KOPT-K1 (cell line): ENCODE measurements around the gene DNM2.
"Not testable (repeated sequence)": the region's sequence is repeated elsewhere in the genome, so short reads cannot be mapped to it uniquely, and the experiment has no call there.

Source experiments
- H3K27ac ChIP-seq: fragments of 200-600 bp; sonication (generic); 2 replicates; pipeline ENCODE4 v1.5.1; 2016; ENCODE audit warnings: antibody characterized with exemption, mild to moderate bottlenecking, low read depth, low read length; ENCODE audit not compliant: poor library complexity, severe bottlenecking
- H3K36me3 ChIP-seq: fragments of 200-600 bp; sonication (generic); 2 replicates; pipeline ENCODE4 v1.5.1; 2017; ENCODE audit warnings: antibody characterized with exemption, mild to moderate bottlenecking, low read length, moderate library complexity; ENCODE audit not compliant: insufficient read depth
- H3K9me3 ChIP-seq: fragments of 200-600 bp; sonication (generic); 2 replicates; pipeline ENCODE4 v1.5.1; 2017; ENCODE audit warnings: antibody characterized with exemption, low read length, mild to moderate bottlenecking; ENCODE audit not compliant: insufficient read depth, poor library complexity, severe bottlenecking

DNM2 gene

DNA sequence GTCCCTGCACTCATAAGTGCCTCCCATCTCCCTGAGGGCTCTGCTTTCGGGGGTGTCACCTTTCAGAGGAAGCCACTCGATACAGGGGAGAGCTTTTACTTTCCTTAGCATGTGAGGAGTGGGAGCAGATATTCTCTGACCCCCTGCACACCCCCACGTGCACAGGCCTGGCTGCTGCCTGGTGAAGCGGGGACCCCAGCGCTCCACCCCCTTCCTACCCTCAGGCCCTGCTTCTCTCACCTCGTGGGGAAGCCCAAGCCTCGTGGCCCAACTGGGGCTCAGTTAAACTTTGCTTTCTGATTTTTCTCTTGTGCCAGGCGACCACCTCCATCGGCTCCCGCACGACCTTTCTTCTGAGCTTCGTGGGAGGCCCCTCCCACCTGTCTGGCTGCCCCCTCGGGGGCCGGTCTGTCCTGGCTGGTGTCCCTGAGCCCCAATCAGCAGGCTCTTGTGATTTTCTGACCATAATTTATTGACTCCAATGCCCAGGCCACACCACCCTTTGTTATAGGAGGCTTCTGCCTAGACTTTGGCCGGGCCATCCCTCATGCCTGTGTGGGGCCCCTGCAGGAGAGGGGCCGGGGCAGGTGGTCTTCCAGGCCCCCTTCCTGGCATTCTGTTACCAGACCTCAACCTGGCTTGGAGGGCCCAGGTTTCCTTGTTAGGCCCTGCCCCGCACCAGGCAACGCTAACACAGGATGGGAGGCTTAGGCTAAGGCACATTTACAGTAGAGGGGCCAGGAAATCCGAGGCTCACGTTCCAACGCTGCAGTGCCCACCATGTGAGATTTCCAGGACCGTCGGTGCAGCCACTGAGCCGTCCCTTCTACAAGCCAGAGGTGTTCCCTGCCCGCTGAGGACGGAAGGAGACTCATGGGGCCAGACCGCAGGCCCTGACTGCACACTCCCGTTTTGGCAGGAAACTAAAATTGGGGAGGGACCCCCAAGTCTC is 114.4 kb downstream of the DNM2 start:
- H3K36me3 ChIP-seq = peaks cover 69% of the 10 kb centered on the region
- no peak overlapping the region for H3K27ac ChIP-seq
- peaks cover 8% of the 10 kb centered on the region for H3K9me3 ChIP-seq

DNA sequence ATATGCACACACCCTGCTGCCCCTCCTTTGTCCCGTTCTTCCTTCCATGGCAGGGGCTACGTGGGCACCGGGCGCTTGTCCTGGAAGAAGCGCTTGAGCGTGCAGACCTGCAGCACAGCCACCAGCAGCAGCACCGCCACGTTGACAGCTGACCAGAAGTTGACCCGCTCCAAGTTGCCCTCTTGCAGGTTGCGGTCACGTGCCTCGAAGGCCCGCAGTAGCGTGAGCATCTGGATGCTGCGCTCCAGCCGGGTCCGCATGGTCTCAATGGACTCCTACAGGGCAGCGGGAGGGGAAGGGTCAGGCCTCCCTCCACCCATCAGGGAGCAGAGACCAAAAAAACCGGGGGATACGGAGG is 115.0 kb downstream of the DNM2 start:
- Histone ChIP-seq H3K36me3 (peaks cover 63% of the 10 kb centered on the region), H3K9me3 (peaks cover 8% of the 10 kb centered on the region), H3K27ac (no peak overlapping the region)

DNA sequence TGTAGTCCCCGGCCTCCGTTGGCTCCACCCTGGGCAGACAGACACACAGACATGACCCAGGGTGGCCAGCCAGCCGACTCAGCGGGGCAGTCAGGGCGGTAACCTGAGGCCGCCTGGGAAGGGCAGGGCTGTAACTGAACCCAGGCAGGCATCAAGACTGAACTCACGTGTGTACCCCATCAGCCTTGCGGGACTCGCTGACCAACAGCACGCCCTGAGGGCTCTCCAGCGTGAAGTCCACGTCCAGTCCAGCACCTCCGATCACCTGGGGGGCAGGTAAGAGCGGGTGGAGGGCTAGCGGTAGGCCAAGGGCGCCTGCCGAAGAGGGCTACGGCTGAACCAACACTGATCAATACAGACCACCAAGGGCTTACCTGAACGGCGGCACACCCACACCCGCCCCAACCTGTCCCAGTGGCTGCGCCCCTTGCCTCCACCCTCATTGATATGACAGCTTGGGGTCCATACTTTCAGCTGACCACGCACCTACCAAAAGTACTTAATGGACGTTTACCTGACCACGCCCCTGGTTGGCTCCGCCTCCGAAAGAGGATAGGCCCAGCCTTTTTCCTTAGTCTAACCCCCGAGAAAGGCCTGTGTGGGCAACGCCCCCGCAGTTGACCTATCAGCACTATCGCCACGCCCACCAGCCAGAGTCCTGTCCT is 117.3 kb downstream of the DNM2 start:
- Histone ChIP-seq H3K36me3 (peaks cover 43% of the 10 kb centered on the region), H3K27ac (peak overlapping the region; percentile 95)

DNA sequence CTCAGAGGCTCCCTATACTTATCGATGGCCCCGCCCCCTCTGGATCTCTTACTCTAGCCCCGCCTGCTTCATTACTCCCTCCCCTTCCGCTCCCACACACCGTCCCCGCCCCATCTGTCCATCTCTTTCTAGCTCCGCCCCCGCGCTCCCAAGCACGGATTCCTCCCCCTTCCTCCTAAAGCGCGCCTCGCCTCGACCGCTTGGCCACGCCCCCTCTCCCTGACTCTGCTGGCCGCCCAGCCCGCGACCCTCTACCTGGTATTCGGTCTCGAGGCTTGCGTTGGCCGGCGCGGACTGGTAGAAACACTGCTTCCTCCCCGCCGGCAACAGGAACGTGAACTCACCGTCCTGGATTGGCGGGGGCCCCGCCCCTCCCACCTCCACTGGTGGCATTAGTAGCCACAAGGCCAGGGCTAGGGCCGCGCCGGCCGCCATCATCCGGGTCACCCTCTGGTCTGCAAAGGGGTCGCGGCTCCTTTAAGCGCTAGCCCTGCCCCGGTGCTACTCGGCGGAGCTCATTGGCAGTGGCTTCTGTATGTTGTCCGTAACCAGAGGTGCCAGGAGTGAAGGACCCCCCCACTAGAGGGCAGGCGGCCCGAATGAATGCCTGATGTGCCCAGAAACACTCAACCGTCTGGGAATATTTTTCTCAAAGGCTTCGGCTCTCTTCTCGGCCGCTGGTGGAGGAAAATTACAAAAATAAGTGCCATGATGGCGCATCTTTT is 118.0 kb downstream of the DNM2 start, which contains the start of gene TMED1:
Gene TMED1, minus strand, starts transcription at position 459 of the 725 bp plus-strand sequence. Its CDS starts 21 bp downstream, at position 438.
- peak within 1 kb of the TSS; percentile 95 for H3K27ac ChIP-seq
- peaks cover 17% of the 10 kb centered on the region for H3K9me3 ChIP-seq
- H3K36me3 ChIP-seq = peaks cover 36% of the 10 kb centered on the region

More for the DNA sequence above, 117.3 kb downstream of the DNM2 start:
- peaks cover 17% of the 10 kb centered on the region for H3K9me3 ChIP-seq

DNA sequence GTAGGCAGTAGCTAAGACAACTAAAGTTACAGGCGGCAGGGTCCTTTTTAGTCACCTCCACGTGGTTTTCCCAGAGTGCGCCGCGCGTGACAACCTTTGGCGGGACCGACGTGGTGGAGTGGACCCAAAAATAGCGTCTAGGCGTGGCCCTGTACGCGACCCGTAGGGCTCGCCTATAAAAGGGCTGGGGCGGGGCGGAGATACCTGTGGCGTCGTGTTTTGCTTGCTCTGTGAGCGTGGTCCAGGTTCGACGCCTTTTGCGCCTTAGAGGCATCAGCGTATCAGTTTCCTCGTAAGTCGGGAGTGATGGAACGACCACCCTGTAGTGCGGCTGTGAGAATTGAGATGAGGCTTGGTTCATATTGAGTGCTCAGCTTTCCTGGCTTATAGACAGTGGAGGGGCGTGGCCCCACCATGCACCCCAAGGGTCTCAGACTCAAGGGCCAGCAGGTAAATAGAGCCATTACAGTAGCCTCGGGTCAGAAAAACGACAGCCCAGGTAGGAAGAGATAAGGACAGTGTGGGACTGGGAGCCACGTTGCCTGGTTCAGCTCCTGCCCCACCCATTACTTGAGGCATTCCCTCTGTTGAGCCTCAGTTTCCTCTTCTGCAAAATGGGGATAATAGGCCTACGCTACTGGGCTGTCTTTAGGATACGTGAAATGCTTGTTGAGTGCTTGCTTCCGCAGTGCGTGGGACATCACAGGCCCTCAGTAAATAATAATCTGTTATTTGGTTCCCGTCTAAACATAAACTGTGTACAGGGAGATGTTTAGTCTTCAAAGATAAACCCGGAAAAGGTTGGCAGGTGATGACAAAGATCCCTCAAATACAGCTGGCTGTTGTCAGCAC is 118.8 kb downstream of the DNM2 start:
- Histone ChIP-seq H3K36me3 (peaks cover 28% of the 10 kb centered on the region), H3K9me3 (peaks cover 17% of the 10 kb centered on the region), H3K27ac (peak overlapping the region; percentile 95)

DNA sequence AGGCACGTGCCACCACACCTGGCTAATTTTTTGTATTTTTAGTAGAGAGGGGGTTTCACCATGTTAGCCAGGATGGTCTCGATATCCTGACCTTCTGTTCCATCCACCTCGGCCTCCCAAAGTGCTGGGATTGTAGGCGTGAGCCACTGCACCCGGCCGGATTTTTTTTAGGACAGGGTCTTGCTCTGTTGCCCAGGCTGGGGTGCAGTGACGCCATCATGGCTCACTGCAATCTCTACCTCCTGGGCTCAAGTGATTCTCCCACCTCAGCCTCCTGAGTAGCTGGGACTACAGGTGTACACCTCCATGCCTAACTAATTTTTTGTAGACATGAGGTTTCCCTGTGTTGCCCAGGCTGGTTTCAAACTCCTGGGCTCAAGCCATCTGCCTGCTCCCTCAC is 119.8 kb downstream of the DNM2 start:
- peaks cover 19% of the 10 kb centered on the region for H3K9me3 ChIP-seq
- peaks cover 19% of the 10 kb centered on the region for H3K36me3 ChIP-seq
- not testable (repeated sequence) for H3K27ac ChIP-seq

DNA sequence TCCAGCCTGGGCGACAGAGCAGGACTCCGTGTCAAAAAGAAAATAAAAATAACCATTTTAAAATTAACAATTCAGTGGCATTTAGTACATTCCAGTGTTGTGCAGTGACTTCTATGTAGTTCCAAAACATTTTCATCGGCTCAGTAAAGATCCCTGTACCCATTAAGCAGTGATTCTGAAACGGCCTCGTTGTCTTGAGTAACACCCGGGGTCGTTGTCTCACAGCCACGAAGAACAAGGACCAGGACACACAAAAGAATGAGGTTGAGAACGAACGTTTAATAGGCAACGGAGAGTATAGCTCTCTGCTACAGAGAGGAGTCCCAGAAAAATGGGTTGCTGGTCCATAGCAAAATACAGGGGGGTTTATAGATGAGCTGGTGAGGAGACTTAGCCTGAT is 120.5 kb downstream of the DNM2 start:
- Histone ChIP-seq H3K36me3 (peaks cover 12% of the 10 kb centered on the region), H3K9me3 (peaks cover 22% of the 10 kb centered on the region), H3K27ac (no peak overlapping the region)

DNA sequence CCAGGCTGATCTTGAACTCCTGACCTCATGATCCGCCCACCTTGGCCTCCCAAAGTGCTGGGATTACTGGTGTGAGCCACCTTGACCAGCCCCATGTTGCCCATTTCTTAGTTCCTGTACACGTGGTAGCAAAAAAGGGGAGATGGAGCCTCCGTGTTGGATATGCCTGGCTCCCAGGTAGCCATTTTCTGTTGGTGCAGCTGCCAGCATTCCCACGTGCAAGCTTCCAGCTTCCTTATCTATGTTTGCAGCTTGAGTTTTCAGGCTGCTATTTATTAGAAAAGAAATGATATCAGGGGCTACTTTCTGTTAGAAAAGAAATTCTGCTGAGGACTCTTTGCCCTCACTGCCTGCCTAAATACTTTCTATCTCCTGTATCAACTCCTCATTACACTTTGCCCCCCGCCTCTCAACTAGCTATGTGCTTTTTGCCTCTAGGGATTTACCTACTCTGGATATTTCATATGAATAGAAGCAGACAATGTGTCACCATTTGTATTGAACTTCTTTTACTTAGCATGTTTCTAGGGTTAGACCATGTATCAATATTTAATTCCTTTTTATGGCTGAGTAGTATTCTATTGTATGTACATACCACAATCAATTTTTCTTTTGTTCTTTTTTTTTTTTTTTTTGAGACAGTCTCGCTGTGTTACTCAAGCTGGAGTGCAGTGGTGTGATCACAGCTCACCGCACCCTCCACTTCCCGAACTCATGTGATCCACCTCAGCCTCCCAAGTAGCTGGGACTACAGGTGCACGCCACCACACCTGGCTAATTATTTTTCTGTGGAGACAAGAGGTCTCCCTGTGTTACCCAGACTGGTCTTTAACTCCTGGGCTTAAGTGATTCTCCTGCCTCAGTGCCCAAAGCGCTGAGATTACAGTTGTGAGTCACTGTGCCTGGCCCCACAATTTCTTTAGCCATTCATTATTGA is 121.5 kb downstream of the DNM2 start:
- Histone ChIP-seq H3K27ac (no peak overlapping the region), H3K36me3 (peaks cover 6% of the 10 kb centered on the region; the same call in 1 of the 2 replicates), H3K9me3 (peaks cover 27% of the 10 kb centered on the region)

DNA sequence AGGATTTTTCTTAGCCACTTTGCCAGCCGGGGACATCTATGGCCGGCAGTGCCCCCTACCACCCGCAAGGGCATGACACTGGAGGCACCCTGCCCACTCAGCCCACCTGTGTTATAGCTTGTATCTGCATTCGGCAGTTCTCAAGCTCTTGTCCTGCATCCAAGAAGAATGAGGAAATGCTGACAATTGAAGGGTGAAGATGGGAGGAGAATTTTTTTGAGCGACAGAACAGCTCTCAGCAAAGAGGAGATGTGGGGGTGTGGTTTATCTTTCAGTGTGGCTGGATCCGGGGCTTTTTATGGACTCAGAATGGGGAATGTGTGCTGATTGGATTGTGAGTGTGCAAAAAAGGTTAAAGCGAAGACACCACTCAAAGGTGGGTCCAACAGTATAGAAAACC is 124.9 kb downstream of the DNM2 start:
- no peak overlapping the region for H3K27ac ChIP-seq
- peaks cover 38% of the 10 kb centered on the region for H3K9me3 ChIP-seq
- H3K36me3 ChIP-seq = no peaks in the 10 kb centered on the region

DNA sequence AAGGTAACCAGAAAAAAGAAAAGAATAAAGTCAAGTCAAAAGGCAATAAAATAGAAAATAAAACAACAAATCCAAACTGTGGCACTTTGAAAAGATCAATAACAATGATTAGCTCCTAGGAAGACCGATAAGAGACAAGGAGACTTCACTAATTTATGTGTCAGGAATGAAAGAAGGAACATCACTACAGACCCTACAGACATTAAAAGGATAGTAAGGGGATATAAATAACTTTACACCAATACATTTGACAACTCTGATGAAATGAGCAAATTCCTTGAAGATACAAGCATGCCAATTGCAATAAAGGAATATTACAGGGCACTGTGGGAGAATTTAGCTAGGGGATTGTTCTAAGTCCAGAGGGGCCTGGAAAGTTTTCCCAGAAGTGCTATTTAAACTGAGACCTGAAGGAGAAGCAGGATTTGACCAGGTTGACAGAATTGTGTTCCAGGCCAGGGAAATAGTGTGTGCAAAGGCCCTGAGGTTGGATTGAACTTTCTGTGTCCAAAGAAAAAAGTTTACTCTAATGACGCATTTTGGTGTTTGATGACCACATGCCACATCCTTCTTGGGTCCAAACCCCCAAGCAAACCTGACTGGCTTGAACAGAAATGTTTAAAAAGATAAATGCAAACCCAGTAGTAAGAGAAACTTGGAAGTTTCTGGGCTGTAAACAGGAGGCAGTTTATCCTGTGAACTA is 128.8 kb downstream of the DNM2 start:
- H3K27ac ChIP-seq = no peak overlapping the region
- no peaks in the 10 kb centered on the region for H3K36me3 ChIP-seq
- peaks cover 29% of the 10 kb centered on the region for H3K9me3 ChIP-seq

DNA sequence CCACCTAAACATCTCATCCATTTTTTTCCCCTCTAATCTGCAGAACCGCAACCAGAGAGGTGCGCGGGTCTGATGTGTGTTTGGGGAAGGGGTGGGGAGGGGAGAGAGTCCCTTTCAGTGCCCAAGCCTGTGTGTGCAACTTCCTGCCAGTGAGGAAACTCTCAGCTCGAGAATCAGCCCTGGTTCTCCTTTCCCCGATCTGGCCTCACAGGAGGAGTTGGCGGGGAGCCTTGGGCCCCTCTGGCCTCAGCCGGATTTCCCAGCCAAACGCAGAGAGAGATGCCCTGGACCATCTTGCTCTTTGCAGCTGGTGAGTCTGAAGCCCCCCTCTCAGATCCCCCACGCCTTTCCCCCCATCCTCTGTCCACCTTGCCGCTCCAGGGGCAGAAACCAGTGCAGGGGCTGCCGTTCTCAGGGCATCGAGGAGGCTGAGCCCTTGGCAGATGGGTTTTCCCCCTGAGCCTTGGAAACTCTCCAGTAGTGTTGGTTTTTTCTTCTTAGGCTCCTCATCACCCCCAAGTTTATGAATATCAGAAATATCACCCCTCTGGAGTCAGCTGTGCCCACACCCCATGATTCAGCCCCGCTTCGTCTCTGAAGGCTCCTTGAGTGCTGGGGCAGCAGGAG is 130.5 kb downstream of the DNM2 start, which contains the start of gene C19orf38:
Gene C19orf38, plus strand, starts transcription at position 186 of the 627 bp plus-strand sequence. Its CDS starts 94 bp downstream, at position 280.
- H3K27ac ChIP-seq = no peak within 1 kb of the TSS
- peaks cover 24% of the 10 kb centered on the region for H3K9me3 ChIP-seq
- no peaks in the 10 kb centered on the region for H3K36me3 ChIP-seq

DNA sequence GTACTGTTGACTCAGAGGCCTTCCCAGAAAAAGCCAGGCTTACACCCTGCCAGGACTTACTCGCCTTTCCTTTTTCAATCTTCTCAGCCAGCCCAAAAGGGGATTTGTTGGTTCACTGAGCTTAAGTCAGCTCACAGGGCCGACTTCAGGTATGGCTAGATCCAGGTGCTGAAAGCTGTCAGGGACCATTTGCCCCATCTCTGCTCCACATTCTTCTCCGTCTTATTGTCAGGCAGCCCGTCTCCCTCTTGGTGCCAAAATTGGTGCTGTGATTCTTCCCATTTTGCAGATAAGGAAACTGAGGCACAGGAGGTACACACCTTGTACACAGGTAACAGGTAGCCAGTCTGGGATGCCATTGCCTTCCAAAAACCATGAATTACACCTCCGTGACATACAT is 132.8 kb downstream of the DNM2 start:
- peaks cover 20% of the 10 kb centered on the region for H3K9me3 ChIP-seq
- no peak overlapping the region for H3K27ac ChIP-seq
- H3K36me3 ChIP-seq = no peaks in the 10 kb centered on the region
